HG03103 (cell line): ENCODE data around the gene CHEK2.
"Not testable (repeated sequence)": the region's sequence is repeated elsewhere in the genome, so short reads cannot be mapped to it uniquely, and the experiment has no call there.

Experiments used
- ATAC-seq: cut with Tn5 transposase; IDR thresholded peaks from one replicate; pipeline ENCODE4 v1.9.1; 2021; ENCODE audit warnings: low read depth; ENCODE audit not compliant: unreplicated experiment

Gene CHEK2

GRCh38 chr22:28693041-28693760 lies 48.4 kb downstream of the CHEK2 start:
- ATAC-seq, result not testable (repeated sequence)

- ATAC-seq, result not testable (repeated sequence)
Observed at GRCh38 chr22:28689796-28690195, 51.8 kb downstream of the CHEK2 start.

GRCh38 chr22:28682966-28683365 lies 58.7 kb downstream of the CHEK2 start:
- ATAC-seq, result not testable (repeated sequence)

- not testable (repeated sequence) for ATAC-seq
Observed at GRCh38 chr22:28680813-28681490, 60.7 kb downstream of the CHEK2 start.

- ATAC-seq, result not testable (repeated sequence)
Observed at GRCh38 chr22:28679611-28680287, 61.9 kb downstream of the CHEK2 start, which contains the start of gene TTC28. TSS of gene TTC28 (minus strand) at chr22:28679840. CDS start at chr22:28679723, 117 bp downstream.

- not testable (repeated sequence) for ATAC-seq
Observed at GRCh38 chr22:28678778-28679610, 62.6 kb downstream of the CHEK2 start.

DNA sequence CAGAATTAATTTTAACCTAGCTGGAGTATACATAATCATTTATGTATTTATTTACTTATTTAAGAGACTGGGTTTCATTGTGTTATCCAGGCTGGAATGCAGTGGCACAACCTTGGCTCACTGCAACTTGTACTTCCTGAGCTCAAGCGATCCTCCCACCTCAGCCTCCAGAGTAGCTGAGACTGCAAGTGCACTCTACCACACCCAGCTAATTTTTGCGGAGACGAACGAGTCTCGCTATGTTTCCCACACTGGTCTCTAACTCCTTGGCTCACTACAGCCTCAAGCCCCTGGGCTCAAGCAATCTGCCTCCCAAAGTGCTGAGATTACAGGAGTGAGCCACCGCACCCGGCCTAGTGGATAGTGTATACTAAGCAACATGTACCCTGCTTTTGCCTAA lies 63.5 kb downstream of the CHEK2 start:
- ATAC-seq, result not testable (repeated sequence)

DNA sequence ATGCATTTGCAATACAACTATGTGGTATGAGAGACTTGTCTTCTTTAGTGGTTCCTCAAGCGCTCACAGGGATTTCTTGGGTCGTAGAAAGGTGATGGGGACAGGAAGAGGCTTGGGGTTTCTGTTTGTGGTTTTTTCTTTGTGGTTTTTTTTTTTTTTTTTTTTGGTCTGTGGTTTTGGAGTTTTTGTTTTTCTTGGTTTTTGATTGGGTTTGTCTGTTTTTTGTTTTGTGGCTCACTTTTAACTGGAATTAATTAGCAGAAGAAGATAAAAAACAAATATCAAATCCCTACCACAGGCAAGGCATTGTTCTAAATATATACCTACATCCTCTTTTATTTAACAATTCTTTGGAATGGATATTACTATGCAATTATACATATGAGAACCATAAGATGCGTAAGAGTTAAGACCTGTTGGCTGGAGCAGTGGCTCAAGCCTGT lies 67.5 kb downstream of the CHEK2 start:
- ATAC-seq, result no peak

DNA sequence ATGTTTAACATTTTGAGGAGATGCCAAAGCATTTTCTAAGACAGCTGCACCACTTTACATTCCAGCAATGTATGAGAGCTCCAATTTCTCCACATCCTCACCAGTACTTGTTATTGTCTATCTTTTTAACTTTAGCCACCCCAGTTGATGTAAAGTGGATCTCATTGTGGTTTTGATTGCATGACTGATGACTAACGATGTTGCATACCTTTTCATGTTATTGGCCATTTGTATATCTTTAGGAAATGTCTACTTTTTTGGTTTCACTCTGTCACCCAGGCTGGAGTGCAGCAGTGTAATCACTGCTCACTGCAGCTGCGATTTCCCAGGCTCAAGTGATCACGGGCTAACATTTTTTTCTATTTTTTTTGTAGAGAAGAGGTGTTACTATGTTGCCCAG lies 70.9 kb downstream of the CHEK2 start:
- ATAC-seq, result no peak

DNA sequence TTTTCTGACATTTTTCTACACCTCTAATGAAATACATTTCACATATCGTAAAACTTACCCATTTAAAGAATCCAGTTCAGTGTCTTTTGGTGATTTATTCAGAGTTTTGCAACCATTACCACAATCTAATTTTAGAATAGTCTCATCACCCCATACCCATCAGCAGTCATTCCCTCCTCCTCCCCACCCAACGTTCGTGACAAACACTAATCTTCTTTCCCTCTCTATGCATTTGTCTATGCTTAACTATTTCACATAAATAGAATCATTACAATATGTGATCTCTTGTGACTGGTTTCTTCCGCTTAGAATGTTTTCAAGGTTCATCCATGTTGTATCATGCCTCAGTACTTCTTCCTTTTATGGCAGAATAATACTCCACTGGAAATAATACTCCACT lies 71.5 kb downstream of the CHEK2 start:
- no peak for ATAC-seq

DNA sequence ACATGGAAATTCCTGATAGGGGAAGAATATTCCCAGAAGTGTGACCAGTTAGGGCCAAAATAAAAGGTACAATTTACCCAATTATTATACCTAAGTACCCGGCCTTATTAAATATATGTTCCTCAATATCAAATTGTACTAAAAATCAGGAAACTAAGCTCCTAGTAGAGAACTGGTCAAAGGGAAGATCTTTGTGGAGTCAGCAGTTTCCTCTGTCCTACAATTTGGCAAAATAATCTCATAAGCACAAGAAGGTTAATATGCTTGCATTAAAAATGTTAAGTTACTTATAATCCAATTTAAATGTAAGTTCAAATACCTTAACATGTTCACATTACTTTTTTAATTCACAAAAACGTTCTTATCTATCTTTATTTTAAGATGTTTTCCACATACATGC lies 72.2 kb downstream of the CHEK2 start:
- ATAC-seq, result no peak

GRCh38 chr22:28663569-28663942 lies 78.1 kb downstream of the CHEK2 start:
- not testable (repeated sequence) for ATAC-seq

- no peak for ATAC-seq
Observed at GRCh38 chr22:28658448-28658847, 83.2 kb downstream of the CHEK2 start.

DNA sequence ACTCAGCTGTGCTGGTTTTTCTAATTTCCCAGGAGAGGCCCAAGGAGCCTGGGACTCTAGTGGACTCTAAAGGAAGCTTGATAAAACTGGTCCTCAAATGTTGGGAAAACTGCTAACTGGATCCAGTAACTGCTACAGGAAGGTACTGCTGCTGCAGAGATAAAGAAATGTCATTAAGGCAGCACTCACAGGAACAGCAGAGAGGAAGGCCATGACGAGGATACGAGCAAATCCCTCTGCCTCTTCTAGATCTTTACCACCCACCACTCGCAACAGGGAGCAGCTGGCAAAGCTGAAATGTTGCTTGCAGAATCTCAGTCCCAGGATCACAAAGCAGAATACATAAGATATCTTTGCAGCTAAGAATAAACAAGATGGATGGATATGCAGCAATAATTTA lies 85.4 kb downstream of the CHEK2 start:
- ATAC-seq, result no peak

DNA sequence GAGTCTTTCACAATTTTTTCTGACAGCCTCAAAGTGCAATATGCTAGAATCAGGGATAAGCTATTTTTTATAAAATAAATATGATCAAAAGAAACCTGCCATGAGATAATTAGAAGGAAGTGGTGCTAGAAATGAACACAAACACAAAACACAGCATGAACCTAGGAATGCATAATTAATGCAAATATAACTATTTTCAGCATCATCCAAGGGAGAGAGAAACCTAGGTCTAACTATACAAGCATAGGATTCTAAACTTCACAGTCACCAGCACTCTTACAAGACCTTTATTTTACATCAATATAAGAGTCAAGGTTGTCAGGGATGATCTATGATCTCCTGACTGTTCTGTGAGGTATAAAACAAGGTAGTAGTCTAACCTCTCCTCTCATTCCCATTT lies 91.2 kb downstream of the CHEK2 start:
- no peak for ATAC-seq

GRCh38 chr22:28648792-28649191 lies 92.8 kb downstream of the CHEK2 start:
- no peak for ATAC-seq

- no peak for ATAC-seq
Observed at GRCh38 chr22:28647216-28647615, 94.4 kb downstream of the CHEK2 start.

DNA sequence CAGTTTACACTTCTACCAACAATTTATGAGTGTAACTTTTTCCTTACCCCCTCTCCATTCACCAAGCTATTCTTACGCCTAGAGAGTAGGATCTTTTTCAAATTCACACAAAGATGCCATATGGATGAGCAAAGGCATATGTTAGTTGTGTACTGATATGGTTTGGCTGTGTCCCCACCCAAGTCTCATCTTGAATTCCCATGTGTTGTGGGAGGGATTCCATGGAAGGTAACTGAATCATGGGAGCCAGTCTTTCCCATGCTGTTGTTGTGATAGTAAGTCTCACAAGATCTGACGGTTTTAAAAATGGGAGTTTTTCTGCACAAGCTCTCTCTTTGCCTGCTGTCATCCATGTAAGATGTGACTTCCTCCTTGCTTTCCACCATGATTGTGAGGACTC lies 102.3 kb downstream of the CHEK2 start:
- no peak for ATAC-seq
